ENCODE results near the gene CNIH2. TPM values are rescaled to one million over a fixed set of nuclear protein-coding genes. Genes with fewer than 3 reads are reported as not detected.

Gene CNIH2
- polyA plus RNA-seq, 1 donor from 2014 or later = 47.9 TPM

DNA sequence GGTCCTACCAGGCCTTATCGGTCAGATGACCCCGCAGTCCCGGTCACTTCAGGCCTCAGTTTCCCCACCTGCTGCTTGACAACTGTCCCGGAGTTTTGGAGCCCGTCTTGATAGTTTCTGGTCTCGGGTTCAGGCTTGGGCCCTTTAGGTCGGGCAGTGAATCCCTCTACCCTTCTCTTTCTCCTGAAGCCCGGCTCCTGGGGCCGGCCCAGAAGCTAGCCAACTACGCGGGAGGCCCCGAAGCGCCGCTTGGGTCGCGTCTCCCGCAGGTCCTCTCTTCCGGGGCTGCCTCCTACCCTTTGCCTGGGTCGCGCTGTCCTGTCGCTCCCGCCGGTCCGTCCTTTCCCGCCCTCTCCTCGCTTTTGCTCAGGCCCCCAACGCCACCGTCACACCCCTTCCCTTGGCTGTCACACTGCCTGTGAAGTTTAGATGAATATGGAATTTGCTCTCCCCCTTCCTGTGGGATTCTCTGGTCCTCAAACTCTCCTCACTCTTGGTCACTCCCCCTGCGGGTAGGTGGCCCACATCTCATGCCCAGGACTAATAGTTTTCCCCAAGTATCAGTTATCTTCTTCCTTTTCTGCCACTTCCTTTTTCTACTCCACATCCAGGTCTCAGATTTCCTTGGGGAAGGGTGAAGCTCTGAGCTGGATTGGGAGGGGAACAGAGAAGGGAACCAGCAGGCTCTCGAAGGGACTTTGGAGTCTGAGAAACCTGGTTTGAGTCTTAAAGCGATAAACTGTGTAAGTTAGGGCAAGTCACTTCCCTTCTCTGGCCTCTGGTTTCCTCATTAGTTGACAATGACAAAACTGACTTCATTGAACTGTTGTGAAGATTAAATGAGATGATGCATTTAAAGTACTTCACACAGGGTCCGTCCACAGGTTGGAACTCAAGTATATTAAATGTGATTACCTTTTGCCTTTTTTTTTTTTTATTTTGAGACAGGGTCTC lies 8.7 kb upstream of the CNIH2 start:
- H3K36me3 ChIP-seq (ENCODE audit: insufficient read depth, low read length) = no peaks in the 10 kb centered on the region

DNA sequence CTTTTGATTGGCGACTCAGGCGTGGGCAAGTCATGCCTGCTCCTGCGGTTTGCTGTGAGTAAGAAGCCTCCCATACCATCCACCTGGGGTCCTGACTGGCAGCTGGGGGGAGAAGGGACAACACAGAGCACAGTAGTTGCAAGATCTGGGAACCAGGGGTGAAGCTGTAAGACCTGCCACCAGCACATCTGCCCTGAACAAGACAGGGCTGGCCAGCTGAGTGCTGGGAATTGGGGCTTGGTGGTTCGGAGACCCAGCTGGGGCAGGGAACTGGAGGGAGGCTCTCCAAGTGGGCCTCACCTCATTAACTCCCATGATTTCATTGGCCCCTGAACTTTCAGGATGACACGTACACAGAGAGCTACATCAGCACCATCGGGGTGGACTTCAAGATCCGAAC lies 6.2 kb upstream of the CNIH2 start:
- H4K20me1 ChIP-seq (ENCODE audit: insufficient read depth) = no peaks in the 10 kb centered on the region

More for the DNA sequence above, 8.7 kb upstream of the CNIH2 start:
- Histone ChIP-seq H3K79me2 (replicated peaks; ENCODE audit: insufficient read depth, low read length) (peaks cover 20% of the 10 kb centered on the region), H3K27ac (ENCODE audit: low read length) (peak overlapping the region; percentile 92), H3K9ac (ENCODE audit: low read length) (peak overlapping the region; percentile 96), H4K20me1 (ENCODE audit: insufficient read depth) (no peaks in the 10 kb centered on the region), H3K9me3 (ENCODE audit: low read length) (no peaks in the 10 kb centered on the region), H3K9me2 (ENCODE audit: insufficient read depth, low read length) (no peaks in the 10 kb centered on the region), H2AFZ (ENCODE audit: low read depth, low read length) (peak overlapping the region; percentile 60), H3K4me2 (ENCODE audit: low read length) (peak overlapping the region; percentile 90), H3K27me3 (ENCODE audit: insufficient read depth, low read depth, low read length) (no peaks in the 10 kb centered on the region), H3K4me3 (ENCODE audit: low read length) (peak overlapping the region; percentile 92), H3F3A (ENCODE audit: insufficient read depth, low read length, poor library complexity, severe bottlenecking) (no peaks in the 10 kb centered on the region)
- TF ChIP-seq CTCF (IDR thresholded peaks at IDR 0.05; ENCODE audit: poor library complexity, severe bottlenecking) = peak; percentile 8
- peak; percentile 8 for TF ChIP-seq SMC3 (conservative IDR thresholded peaks at IDR 0.05; ENCODE audit: poor library complexity)
- TF ChIP-seq EZH2 (IDR thresholded peaks at IDR 0.05; ENCODE audit: borderline replicate concordance, insufficient read depth, low read length, poor library complexity, severe bottlenecking) = no peak

DNA sequence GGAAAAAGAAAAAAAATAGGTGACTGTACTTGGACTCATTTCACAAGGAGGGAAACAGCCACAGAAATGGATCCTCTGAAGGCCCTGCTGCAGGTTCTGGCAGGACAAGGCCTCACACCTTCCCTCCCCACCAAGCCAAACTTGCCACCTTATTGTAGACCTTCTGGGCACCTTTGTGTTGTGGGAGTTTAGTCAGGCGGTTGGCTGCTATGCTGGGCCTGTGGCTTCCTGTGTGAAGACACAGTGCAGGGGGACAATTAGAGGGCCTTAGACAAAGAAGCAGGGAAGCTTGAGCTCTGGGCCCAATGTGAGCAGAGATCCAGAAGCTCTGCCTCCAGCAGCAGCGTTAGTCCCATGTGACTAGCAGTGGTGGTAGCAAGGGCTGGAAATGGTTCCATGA lies 5.4 kb upstream of the CNIH2 start:
- H4K20me1 ChIP-seq (ENCODE audit: insufficient read depth) = no peaks in the 10 kb centered on the region

More for the DNA sequence above, 6.2 kb upstream of the CNIH2 start:
- H3K79me2 ChIP-seq (replicated peaks; ENCODE audit: insufficient read depth, low read length) = peaks cover 20% of the 10 kb centered on the region
- H3K27me3 ChIP-seq (ENCODE audit: insufficient read depth, low read depth, low read length) = no peaks in the 10 kb centered on the region
- H3K9ac ChIP-seq (ENCODE audit: low read length) = no peak overlapping the region
- H3F3A ChIP-seq (ENCODE audit: insufficient read depth, low read length, poor library complexity, severe bottlenecking) = no peaks in the 10 kb centered on the region
- no peak for TF ChIP-seq TAF1 (IDR thresholded peaks at IDR 0.05; ENCODE audit: low read depth)
- H2AFZ ChIP-seq (ENCODE audit: low read depth, low read length) = no peak overlapping the region
- no peaks in the 10 kb centered on the region for H3K9me3 ChIP-seq (ENCODE audit: low read length)
- no peak overlapping the region for H3K4me2 ChIP-seq (ENCODE audit: low read length)
- H3K9me2 ChIP-seq (ENCODE audit: insufficient read depth, low read length) = no peaks in the 10 kb centered on the region
- H3K36me3 ChIP-seq (ENCODE audit: insufficient read depth, low read length) = no peaks in the 10 kb centered on the region
- H3K4me3 ChIP-seq (ENCODE audit: low read length) = no peak overlapping the region
- no peak overlapping the region for H3K27ac ChIP-seq (ENCODE audit: low read length)

More for the DNA sequence above, 5.4 kb upstream of the CNIH2 start:
- Histone ChIP-seq H3K27me3 (ENCODE audit: insufficient read depth, low read depth, low read length) (no peaks in the 10 kb centered on the region), H3K79me2 (replicated peaks; ENCODE audit: insufficient read depth, low read length) (peaks cover 28% of the 10 kb centered on the region), H3F3A (ENCODE audit: insufficient read depth, low read length, poor library complexity, severe bottlenecking) (no peaks in the 10 kb centered on the region), H3K27ac (ENCODE audit: low read length) (no peak overlapping the region), H3K9ac (ENCODE audit: low read length) (no peak overlapping the region), H3K36me3 (ENCODE audit: insufficient read depth, low read length) (no peaks in the 10 kb centered on the region), H2AFZ (ENCODE audit: low read depth, low read length) (no peak overlapping the region), H3K9me2 (ENCODE audit: insufficient read depth, low read length) (no peaks in the 10 kb centered on the region), H3K4me3 (ENCODE audit: low read length) (no peak overlapping the region), H3K9me3 (ENCODE audit: low read length) (no peaks in the 10 kb centered on the region), H3K4me2 (ENCODE audit: low read length) (no peak overlapping the region)
- no peak for TF ChIP-seq MXI1 (conservative IDR thresholded peaks at IDR 0.05; ENCODE audit: poor library complexity, severe bottlenecking)
- TF ChIP-seq TAF1 (IDR thresholded peaks at IDR 0.05; ENCODE audit: low read depth) = no peak
- TF ChIP-seq RAD21 (conservative IDR thresholded peaks at IDR 0.05) = no peak
- no peak for TF ChIP-seq SMC3 (conservative IDR thresholded peaks at IDR 0.05; ENCODE audit: poor library complexity)
- no peak for TF ChIP-seq REST (IDR thresholded peaks at IDR 0.05; ENCODE audit: borderline replicate concordance)
- no peak for TF ChIP-seq CTCF (IDR thresholded peaks at IDR 0.05; ENCODE audit: poor library complexity, severe bottlenecking)
- TF ChIP-seq POLR2AphosphoS5 (IDR thresholded peaks at IDR 0.05) = no peak
- no peak for TF ChIP-seq EZH2 (IDR thresholded peaks at IDR 0.05; ENCODE audit: borderline replicate concordance, insufficient read depth, low read length, poor library complexity, severe bottlenecking)
- TF ChIP-seq EP300 (conservative IDR thresholded peaks at IDR 0.05; ENCODE audit: poor library complexity, severe bottlenecking) = no peak

All from neural cell (in vitro differentiated cells).